ENCODE data around the gene SNRPA1.

Gene SNRPA1

DNA sequence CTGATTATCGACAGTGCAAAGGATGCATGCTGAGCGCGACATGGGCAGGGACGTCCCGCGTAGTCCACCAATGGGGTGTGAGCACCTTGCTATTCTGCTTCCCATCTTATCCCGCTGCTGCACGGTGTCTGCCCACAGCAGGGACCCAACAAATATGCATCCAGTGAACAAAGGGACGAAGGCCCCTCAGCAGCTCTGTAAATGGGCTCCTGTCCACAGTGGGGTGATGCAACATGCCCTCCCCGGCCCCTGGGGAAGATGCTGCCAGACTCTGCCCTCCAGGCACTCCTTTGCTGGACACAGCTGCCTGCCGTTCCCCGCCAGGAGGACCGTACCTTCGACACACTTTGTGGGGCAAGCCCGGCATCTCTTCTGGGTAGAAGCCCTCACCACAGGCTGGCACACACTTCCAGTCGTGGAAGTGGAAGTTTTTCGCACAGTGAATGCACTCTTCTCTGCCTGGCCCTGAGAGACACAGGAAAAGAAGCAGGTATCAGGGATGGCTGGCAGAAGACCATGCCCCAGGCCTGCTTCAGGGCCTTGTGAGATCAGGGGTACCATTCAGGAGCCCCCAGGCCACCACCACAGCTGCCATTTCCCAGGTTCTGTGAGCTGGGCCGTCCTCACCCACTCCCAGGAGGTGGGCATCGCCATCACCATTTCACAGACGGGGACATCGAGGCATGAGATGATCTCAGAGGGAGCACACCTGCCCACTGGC is 18.2 kb upstream of the SNRPA1 start:
- peaks cover 4% of the 10 kb centered on the region; the same call in 1 of the 2 replicates for H3K27me3 ChIP-seq (ENCODE audit: low read depth, low read length)
- no peak overlapping the region for H3K4me2 ChIP-seq (ENCODE audit: low read length)
- no peak overlapping the region for H3K27ac ChIP-seq (ENCODE audit: low read length)
- no peak overlapping the region for H2AFZ ChIP-seq (ENCODE audit: low read depth, low read length)
- TF ChIP-seq EZH2phosphoT487 (IDR thresholded peaks at IDR 0.05; ENCODE audit: low read depth): no peak
- no peak for TF ChIP-seq CTCF (IDR thresholded peaks at IDR 0.05; ENCODE audit: low read depth, low read length)
- H3K4me3 ChIP-seq (ENCODE audit: low read length): no peak overlapping the region
- no peak overlapping the region for H3K9ac ChIP-seq (ENCODE audit: low read length)
- H3K79me2 ChIP-seq (ENCODE audit: low read length): no peaks in the 10 kb centered on the region
- no peaks in the 10 kb centered on the region for H3K36me3 ChIP-seq (replicated peaks; ENCODE audit: low read depth, low read length)
- H4K20me1 ChIP-seq (ENCODE audit: insufficient read depth, low read length): no peaks in the 10 kb centered on the region
- no peaks in the 10 kb centered on the region for H3K9me3 ChIP-seq (ENCODE audit: insufficient read depth, low read length)
- no peaks in the 10 kb centered on the region for H3K4me1 ChIP-seq (ENCODE audit: low read length)

- Histone ChIP-seq H3K9me3 (ENCODE audit: insufficient read depth, low read length) (no peaks in the 10 kb centered on the region), H3K27ac (ENCODE audit: low read length) (no peak overlapping the region), H4K20me1 (ENCODE audit: insufficient read depth, low read length) (no peaks in the 10 kb centered on the region), H3K36me3 (replicated peaks; ENCODE audit: low read depth, low read length) (no peaks in the 10 kb centered on the region), H3K27me3 (ENCODE audit: low read depth, low read length) (no peaks in the 10 kb centered on the region), H2AFZ (ENCODE audit: low read depth, low read length) (no peak overlapping the region), H3K4me2 (ENCODE audit: low read length) (no peak overlapping the region), H3K4me1 (ENCODE audit: low read length) (no peaks in the 10 kb centered on the region), H3K4me3 (ENCODE audit: low read length) (no peak overlapping the region), H3K9ac (ENCODE audit: low read length) (no peak overlapping the region), H3K79me2 (ENCODE audit: low read length) (no peaks in the 10 kb centered on the region)
- TF ChIP-seq EZH2phosphoT487 (IDR thresholded peaks at IDR 0.05; ENCODE audit: low read depth): no peak
- TF ChIP-seq CTCF (IDR thresholded peaks at IDR 0.05; ENCODE audit: low read depth, low read length): no peak
Measured at GRCh38 chr15:101310508-101310907, 15.5 kb upstream of the SNRPA1 start.

- no peaks in the 10 kb centered on the region for H3K36me3 ChIP-seq (replicated peaks; ENCODE audit: low read depth, low read length)
- no peaks in the 10 kb centered on the region for H3K27me3 ChIP-seq (ENCODE audit: low read depth, low read length)
- no peaks in the 10 kb centered on the region for H3K4me1 ChIP-seq (ENCODE audit: low read length)
- no peaks in the 10 kb centered on the region for H4K20me1 ChIP-seq (ENCODE audit: insufficient read depth, low read length)
- no peaks in the 10 kb centered on the region for H3K79me2 ChIP-seq (ENCODE audit: low read length)
- no peak overlapping the region for H2AFZ ChIP-seq (ENCODE audit: low read depth, low read length)
- no peak overlapping the region for H3K27ac ChIP-seq (ENCODE audit: low read length)
- H3K9me3 ChIP-seq (ENCODE audit: insufficient read depth, low read length): no peaks in the 10 kb centered on the region
- no peak for TF ChIP-seq CTCF (IDR thresholded peaks at IDR 0.05; ENCODE audit: low read depth, low read length)
- no peak for TF ChIP-seq EZH2phosphoT487 (IDR thresholded peaks at IDR 0.05; ENCODE audit: low read depth)
- no peak overlapping the region for H3K4me3 ChIP-seq (ENCODE audit: low read length)
- no peak overlapping the region for H3K9ac ChIP-seq (ENCODE audit: low read length)
- H3K4me2 ChIP-seq (ENCODE audit: low read length): no peak overlapping the region
Measured at GRCh38 chr15:101310161-101310480, 15.1 kb upstream of the SNRPA1 start.

DNA sequence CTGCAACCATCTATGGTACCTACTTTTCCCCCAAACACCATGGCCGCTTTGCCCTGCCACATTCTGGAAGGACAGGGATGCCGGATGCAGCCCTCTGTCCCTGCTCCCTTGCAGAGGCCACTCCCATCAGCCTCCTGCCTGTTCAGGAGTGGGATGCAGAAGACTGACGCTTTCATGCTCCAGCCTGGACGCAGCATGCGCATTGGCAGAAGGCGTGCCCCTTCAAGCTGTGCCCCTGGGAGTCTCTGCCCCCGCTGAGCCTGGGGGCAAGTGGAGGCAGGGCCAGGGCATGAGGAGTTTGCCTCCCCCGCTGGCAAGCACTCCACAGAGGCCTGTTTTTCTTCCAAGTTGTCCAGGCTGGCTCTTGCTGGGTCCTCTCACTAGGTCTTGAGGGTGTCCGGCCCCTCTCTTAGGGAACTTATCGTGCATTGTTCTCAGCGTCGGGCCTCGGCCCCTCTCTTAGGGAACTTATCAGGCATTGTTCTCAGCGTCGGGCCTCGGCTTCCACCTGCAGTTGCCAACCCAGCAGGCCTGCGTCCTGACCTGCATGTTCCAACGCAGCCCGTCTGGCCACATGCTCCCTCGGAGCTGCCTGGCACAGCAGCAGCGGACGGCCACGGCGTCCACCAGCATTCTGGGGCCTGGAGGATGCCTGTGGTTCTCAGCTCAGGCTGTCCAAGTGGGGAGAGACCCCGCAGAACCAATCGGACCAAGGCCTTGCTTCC is 14.6 kb upstream of the SNRPA1 start:
- no peaks in the 10 kb centered on the region for H3K9me3 ChIP-seq (ENCODE audit: insufficient read depth, low read length)
- H3K27me3 ChIP-seq (ENCODE audit: low read depth, low read length): no peaks in the 10 kb centered on the region
- H3K4me1 ChIP-seq (ENCODE audit: low read length): no peaks in the 10 kb centered on the region
- no peak overlapping the region for H2AFZ ChIP-seq (ENCODE audit: low read depth, low read length)
- no peak overlapping the region for H3K9ac ChIP-seq (ENCODE audit: low read length)
- no peaks in the 10 kb centered on the region for H3K79me2 ChIP-seq (ENCODE audit: low read length)
- no peaks in the 10 kb centered on the region for H4K20me1 ChIP-seq (ENCODE audit: insufficient read depth, low read length)
- TF ChIP-seq CTCF (IDR thresholded peaks at IDR 0.05; ENCODE audit: low read depth, low read length) (no peak), EZH2phosphoT487 (IDR thresholded peaks at IDR 0.05; ENCODE audit: low read depth) (no peak)
- H3K4me2 ChIP-seq (ENCODE audit: low read length): no peak overlapping the region
- H3K27ac ChIP-seq (ENCODE audit: low read length): no peak overlapping the region
- H3K4me3 ChIP-seq (ENCODE audit: low read length): no peak overlapping the region
- no peaks in the 10 kb centered on the region for H3K36me3 ChIP-seq (replicated peaks; ENCODE audit: low read depth, low read length)
